ENCODE data around the gene POC1B. TPM values are rescaled to one million over a fixed set of nuclear protein-coding genes. Genes with fewer than 3 reads are reported as not detected.

POC1B gene
- total and polyA plus RNA-seq, 8 donors = 19.5 to 27.8 (median 23.1) TPM

- DNase-seq (no peak), ATAC-seq (no peak)
- no peaks in the 10 kb centered on the region for H3K27me3 ChIP-seq
- H3K36me3 ChIP-seq = peaks cover 0 to 4% of the 10 kb centered on the region in 2 donors
- H3K4me1 ChIP-seq = peaks cover 0 to 7% of the 10 kb centered on the region in 2 donors
- H3K4me3 ChIP-seq = no peak overlapping the region
- no peaks in the 10 kb centered on the region for H3K9me3 ChIP-seq
- no peak overlapping the region for H3K27ac ChIP-seq
- intact Hi-C loops (cut with DNase I) = no loop called here
- no peak for TF ChIP-seq CTCF (IDR thresholded peaks at IDR 0.05)
Measured at GRCh38 chr12:89479982-89480381, 45.9 kb downstream of the POC1B start.

GRCh38 chr12:89477633-89478279 lies 48.1 kb downstream of the POC1B start:
- no peak overlapping the region for H3K27ac ChIP-seq
- intact Hi-C loops (cut with DNase I) = no loop called here

GRCh38 chr12:89476904-89477595 lies 48.8 kb downstream of the POC1B start:
- no peak overlapping the region for H3K27ac ChIP-seq
- peaks cover 0 to 7% of the 10 kb centered on the region in 2 donors for H3K4me1 ChIP-seq
- intact Hi-C loops (cut with DNase I) = no loop called here
- no peak overlapping the region for H3K4me3 ChIP-seq
- no peaks in the 10 kb centered on the region for H3K27me3 ChIP-seq
- ATAC-seq = no peak
- H3K36me3 ChIP-seq = no peaks in the 10 kb centered on the region
- no peak for TF ChIP-seq CTCF (IDR thresholded peaks at IDR 0.05)
- peak in 1 of 4 donors; percentile 24 for DNase-seq
- H3K9me3 ChIP-seq = no peaks in the 10 kb centered on the region

More at GRCh38 chr12:89477633-89478279, 48.1 kb downstream of the POC1B start:
- ATAC-seq (no peak), DNase-seq (no peak)
- Histone ChIP-seq H3K4me3 (no peak overlapping the region), H3K36me3 (no peaks in the 10 kb centered on the region), H3K9me3 (no peaks in the 10 kb centered on the region), H3K27me3 (no peaks in the 10 kb centered on the region), H3K4me1 (peaks cover 0 to 7% of the 10 kb centered on the region in 2 donors)
- no peak for TF ChIP-seq CTCF (IDR thresholded peaks at IDR 0.05)

DNA sequence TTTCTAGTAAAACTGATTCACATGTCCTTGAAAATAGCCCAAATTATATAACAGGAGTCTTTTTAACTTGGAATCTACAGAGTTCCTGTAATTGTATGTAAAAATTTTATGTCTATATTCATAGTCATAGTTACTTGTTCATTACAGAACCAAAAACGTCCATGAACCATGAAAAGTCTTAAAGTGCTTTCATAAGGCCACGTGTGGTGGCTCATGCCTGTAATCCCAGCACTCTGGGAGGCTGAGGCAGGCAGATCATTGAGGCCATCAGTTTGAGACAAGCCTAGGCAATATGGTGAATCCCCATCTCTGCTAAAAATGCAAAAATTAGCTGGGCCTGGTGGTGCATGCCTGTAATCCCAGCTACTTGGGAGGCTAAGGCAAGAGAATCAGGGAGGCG lies 49.6 kb downstream of the POC1B start:
- ATAC-seq (no peak), DNase-seq (no peak)
- Histone ChIP-seq H3K36me3 (no peaks in the 10 kb centered on the region), H3K4me3 (no peak overlapping the region), H3K4me1 (peaks cover 0 to 3% of the 10 kb centered on the region in 2 donors), H3K9me3 (no peaks in the 10 kb centered on the region), H3K27ac (no peak overlapping the region), H3K27me3 (no peaks in the 10 kb centered on the region)
- no peak for TF ChIP-seq CTCF (IDR thresholded peaks at IDR 0.05)
- intact Hi-C loops (cut with DNase I) = no loop called here

DNA sequence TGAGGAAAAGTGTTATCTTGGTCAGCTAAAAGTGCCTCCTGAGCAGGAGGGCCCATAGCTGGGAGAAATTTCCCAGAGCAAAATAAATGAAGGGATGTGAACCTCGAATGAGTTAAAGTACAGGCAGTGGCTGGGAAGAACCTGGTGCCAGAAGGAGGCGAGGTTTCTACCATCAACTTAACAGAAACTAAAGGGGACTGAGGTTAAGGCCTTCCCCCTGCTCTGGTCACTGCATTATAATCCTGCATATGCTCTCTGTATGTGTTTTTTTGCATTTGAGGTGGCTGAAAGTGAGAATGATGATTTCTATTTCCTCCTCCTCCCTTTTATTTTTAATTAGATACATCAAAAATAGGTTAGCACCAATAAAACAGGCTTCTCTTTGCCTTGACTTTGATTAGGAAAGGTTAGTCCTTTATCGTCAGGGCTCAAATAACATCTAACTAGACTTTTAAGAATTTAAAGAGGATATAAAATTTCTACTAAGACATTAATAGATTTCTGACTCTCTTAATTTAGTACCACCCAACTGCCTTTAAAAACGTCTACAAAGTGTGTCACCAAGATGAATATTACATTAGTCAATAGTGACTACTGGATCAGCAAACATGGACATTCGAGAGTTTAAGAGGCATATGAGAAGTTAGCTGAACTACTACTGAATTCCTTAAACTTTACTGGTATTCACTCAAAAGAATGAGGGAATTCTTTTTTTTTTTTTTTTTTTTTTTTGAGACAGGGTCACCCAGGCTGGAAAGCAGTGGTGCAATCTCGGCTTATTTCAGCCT lies 50.5 kb downstream of the POC1B start:
- ATAC-seq (no peak), DNase-seq (no peak)
- Histone ChIP-seq H3K27me3 (no peaks in the 10 kb centered on the region), H3K4me1 (no peaks in the 10 kb centered on the region), H3K36me3 (no peaks in the 10 kb centered on the region), H3K4me3 (no peak overlapping the region), H3K27ac (no peak overlapping the region), H3K9me3 (no peaks in the 10 kb centered on the region)
- intact Hi-C loops (cut with DNase I) = no loop called here
- TF ChIP-seq CTCF (IDR thresholded peaks at IDR 0.05) = no peak

Measured in left lung (tissue), 10 donors.